OCI-LY7 (cell line): ENCODE results near the gene CLSTN2.

Experiments
- CTCF ChIP-seq: fragments of 200-600 bp; sonication (generic); conservative IDR thresholded peaks from 2 replicates; pipeline ENCODE4 v1.5.1; 2014; ENCODE audit warnings: mild to moderate bottlenecking, antibody characterized with exemption, low read length, moderate library complexity, mixed read lengths
- EZH2phosphoT487 ChIP-seq: fragments of 200-600 bp; sonication (generic); IDR thresholded peaks from 2 replicates; pipeline ENCODE4 v1.6.1; 2018; ENCODE audit warnings: low read depth, borderline replicate concordance, mild to moderate bottlenecking, mixed run types, antibody characterized with exemption, low read length, moderate library complexity, mixed read lengths

- TF ChIP-seq EZH2phosphoT487: no peak
- no peak for TF ChIP-seq CTCF
Observed at GRCh38 chr3:140131895-140132294, 196.9 kb downstream of the CLSTN2 start.
